ENCODE data around the gene CCDC18. TPM values are rescaled to one million over a fixed set of nuclear protein-coding genes. Genes with fewer than 3 reads are reported as not detected.

Gene CCDC18
- total RNA-seq, 1 experiment from 2014 or later, result 18.1 TPM

DNA sequence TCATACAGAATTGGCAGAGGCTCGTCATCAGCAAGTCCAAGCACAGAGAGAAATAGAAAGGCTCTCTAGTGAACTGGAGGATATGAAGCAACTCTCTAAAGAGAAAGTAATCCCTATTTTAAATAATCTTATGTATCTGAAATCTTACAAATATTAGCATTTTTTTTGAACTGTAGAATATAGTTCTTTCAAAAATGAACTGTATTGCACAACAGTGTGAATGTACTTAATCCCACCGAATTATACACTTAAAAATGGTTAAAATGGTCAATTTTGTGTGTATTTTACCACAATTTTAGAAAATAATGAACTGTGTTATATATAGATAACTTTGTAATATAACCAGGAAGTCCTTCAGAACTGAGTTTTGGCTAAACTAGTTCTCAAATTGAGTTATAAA lies 75.9 kb downstream of the CCDC18 start:
- Histone ChIP-seq H3K9ac (ENCODE audit: low read length) (no peak overlapping the region), H3K4me3 (replicated peaks in 1 of 2; ENCODE audit: low read depth in 1 of 2, low read length in 2 of 2) (no peak overlapping the region), H2AFZ (ENCODE audit: low read depth, low read length, poor library complexity, severe bottlenecking) (no peak overlapping the region), H3K4me2 (ENCODE audit: low read length) (no peak overlapping the region), H3K27ac (ENCODE audit: low read depth, low read length) (no peak overlapping the region), H4K20me1 (ENCODE audit: insufficient read depth) (no peaks in the 10 kb centered on the region), H3K9me2 (ENCODE audit: insufficient read depth) (no peaks in the 10 kb centered on the region), H3K4me1 (ENCODE audit: control insufficient read depth in 1 of 2, insufficient read depth in 2 of 2, low read length in 2 of 2) (peaks cover 0 to 11% of the 10 kb centered on the region in 2 experiments; a peak in 2 of 4 replicates), H3K9me3 (ENCODE audit: control insufficient read depth in 1 of 2, insufficient read depth in 1 of 2, low read depth in 1 of 2, low read length in 2 of 2) (no peaks in the 10 kb centered on the region), H3K36me3 (ENCODE audit: control insufficient read depth in 1 of 2, insufficient read depth in 2 of 2, low read length in 2 of 2) (peaks cover 0 to 2% of the 10 kb centered on the region in 2 experiments; a peak in 2 of 4 replicates), H3K79me2 (ENCODE audit: insufficient read depth, low read length) (no peaks in the 10 kb centered on the region), H3K27me3 (ENCODE audit: insufficient read depth, low read length) (no peaks in the 10 kb centered on the region)
- ATAC-seq (no peak), DNase-seq (ENCODE audit: low read depth, low spot score) (no peak)
- intact Hi-C loops (cut with micrococcal nuclease), result no loop called here
- no peak for TF ChIP-seq ZNF274 (IDR thresholded peaks at IDR 0.05; ENCODE audit: low read depth, low read length)
- TF ChIP-seq, protein P1, sequence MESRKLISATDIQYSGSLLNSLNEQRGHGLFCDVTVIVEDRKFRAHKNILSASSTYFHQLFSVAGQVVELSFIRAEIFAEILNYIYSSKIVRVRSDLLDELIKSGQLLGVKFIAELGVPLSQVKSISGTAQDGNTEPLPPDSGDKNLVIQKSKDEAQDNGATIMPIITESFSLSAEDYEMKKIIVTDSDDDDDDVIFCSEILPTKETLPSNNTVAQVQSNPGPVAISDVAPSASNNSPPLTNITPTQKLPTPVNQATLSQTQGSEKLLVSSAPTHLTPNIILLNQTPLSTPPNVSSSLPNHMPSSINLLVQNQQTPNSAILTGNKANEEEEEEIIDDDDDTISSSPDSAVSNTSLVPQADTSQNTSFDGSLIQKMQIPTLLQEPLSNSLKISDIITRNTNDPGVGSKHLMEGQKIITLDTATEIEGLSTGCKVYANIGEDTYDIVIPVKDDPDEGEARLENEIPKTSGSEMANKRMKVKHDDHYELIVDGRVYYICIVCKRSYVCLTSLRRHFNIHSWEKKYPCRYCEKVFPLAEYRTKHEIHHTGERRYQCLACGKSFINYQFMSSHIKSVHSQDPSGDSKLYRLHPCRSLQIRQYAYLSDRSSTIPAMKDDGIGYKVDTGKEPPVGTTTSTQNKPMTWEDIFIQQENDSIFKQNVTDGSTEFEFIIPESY (IDR thresholded peaks at IDR 0.05; ENCODE audit: extremely low read depth, insufficient replicate concordance, low read length), result no peak
- TF ChIP-seq YY1 (IDR thresholded peaks at IDR 0.05; ENCODE audit: extremely low read depth, insufficient replicate concordance, low read depth, low read length), result no peak
- TF ChIP-seq, protein P2, sequence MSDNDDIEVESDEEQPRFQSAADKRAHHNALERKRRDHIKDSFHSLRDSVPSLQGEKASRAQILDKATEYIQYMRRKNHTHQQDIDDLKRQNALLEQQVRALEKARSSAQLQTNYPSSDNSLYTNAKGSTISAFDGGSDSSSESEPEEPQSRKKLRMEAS (IDR thresholded peaks at IDR 0.05), result no peak
- no peak for TF ChIP-seq FOSL1 (IDR thresholded peaks at IDR 0.05; ENCODE audit: low read depth)
- TF ChIP-seq SP1 (IDR thresholded peaks at IDR 0.05; ENCODE audit: low read depth), result no peak
- no peak for TF ChIP-seq POLR2AphosphoS5 (IDR thresholded peaks at IDR 0.05; ENCODE audit: low read depth, low read length)
- no peak for TF ChIP-seq TCF7L2 (IDR thresholded peaks at IDR 0.05; ENCODE audit: borderline replicate concordance, extremely low read depth, insufficient read depth, insufficient read length)
- TF ChIP-seq, protein P3, sequence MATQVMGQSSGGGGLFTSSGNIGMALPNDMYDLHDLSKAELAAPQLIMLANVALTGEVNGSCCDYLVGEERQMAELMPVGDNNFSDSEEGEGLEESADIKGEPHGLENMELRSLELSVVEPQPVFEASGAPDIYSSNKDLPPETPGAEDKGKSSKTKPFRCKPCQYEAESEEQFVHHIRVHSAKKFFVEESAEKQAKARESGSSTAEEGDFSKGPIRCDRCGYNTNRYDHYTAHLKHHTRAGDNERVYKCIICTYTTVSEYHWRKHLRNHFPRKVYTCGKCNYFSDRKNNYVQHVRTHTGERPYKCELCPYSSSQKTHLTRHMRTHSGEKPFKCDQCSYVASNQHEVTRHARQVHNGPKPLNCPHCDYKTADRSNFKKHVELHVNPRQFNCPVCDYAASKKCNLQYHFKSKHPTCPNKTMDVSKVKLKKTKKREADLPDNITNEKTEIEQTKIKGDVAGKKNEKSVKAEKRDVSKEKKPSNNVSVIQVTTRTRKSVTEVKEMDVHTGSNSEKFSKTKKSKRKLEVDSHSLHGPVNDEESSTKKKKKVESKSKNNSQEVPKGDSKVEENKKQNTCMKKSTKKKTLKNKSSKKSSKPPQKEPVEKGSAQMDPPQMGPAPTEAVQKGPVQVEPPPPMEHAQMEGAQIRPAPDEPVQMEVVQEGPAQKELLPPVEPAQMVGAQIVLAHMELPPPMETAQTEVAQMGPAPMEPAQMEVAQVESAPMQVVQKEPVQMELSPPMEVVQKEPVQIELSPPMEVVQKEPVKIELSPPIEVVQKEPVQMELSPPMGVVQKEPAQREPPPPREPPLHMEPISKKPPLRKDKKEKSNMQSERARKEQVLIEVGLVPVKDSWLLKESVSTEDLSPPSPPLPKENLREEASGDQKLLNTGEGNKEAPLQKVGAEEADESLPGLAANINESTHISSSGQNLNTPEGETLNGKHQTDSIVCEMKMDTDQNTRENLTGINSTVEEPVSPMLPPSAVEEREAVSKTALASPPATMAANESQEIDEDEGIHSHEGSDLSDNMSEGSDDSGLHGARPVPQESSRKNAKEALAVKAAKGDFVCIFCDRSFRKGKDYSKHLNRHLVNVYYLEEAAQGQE (IDR thresholded peaks at IDR 0.05; ENCODE audit: low read depth), result no peak
- TF ChIP-seq EZH2phosphoT487 (IDR thresholded peaks at IDR 0.05; ENCODE audit: borderline replicate concordance), result no peak
- TF ChIP-seq CEBPB (IDR thresholded peaks at IDR 0.05; ENCODE audit: low read depth), result no peak
- TF ChIP-seq, protein P4, sequence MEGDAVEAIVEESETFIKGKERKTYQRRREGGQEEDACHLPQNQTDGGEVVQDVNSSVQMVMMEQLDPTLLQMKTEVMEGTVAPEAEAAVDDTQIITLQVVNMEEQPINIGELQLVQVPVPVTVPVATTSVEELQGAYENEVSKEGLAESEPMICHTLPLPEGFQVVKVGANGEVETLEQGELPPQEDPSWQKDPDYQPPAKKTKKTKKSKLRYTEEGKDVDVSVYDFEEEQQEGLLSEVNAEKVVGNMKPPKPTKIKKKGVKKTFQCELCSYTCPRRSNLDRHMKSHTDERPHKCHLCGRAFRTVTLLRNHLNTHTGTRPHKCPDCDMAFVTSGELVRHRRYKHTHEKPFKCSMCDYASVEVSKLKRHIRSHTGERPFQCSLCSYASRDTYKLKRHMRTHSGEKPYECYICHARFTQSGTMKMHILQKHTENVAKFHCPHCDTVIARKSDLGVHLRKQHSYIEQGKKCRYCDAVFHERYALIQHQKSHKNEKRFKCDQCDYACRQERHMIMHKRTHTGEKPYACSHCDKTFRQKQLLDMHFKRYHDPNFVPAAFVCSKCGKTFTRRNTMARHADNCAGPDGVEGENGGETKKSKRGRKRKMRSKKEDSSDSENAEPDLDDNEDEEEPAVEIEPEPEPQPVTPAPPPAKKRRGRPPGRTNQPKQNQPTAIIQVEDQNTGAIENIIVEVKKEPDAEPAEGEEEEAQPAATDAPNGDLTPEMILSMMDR (IDR thresholded peaks at IDR 0.05 in 2 of 3, conservative IDR thresholded peaks at IDR 0.05 in 1 of 3; ENCODE audit: borderline replicate concordance in 1 of 3, insufficient read depth in 1 of 3, low read depth in 2 of 3, low read length in 2 of 3), result no peak
- TF ChIP-seq ZFX (IDR thresholded peaks at IDR 0.05), result no peak
- ChIA-PET RAD21 (ENCODE audit: low non-redundant PET in 1 of 2, low total read pairs in 2 of 2, uncharacterized antibody in 2 of 2, unreplicated experiment in 2 of 2) (no interaction called here), POLR2A (no interaction called here), CTCF (no interaction called here)
- BruUV-seq (replicated peaks), result no TSS peak

Measured in HCT116 (cell line).